A549 treated with dexamethasone at 1 μM for 4 hours (cell line): ENCODE data around the gene LRIT1. TPM values are rescaled to one million over a fixed set of nuclear protein-coding genes. Genes with fewer than 3 reads are reported as not detected.

ENCODE experiments used
- total RNA-seq: library from RNA; stranded (reverse); fragments of 200-300 nt; extraction: Qiagen RNA extraction; gene quantifications from 5 replicates; pipeline ENCODE4 v1.2.3, GENCODE V29; 2022

Gene LRIT1
- not detected in 5 replicates for total RNA-seq

DNA sequence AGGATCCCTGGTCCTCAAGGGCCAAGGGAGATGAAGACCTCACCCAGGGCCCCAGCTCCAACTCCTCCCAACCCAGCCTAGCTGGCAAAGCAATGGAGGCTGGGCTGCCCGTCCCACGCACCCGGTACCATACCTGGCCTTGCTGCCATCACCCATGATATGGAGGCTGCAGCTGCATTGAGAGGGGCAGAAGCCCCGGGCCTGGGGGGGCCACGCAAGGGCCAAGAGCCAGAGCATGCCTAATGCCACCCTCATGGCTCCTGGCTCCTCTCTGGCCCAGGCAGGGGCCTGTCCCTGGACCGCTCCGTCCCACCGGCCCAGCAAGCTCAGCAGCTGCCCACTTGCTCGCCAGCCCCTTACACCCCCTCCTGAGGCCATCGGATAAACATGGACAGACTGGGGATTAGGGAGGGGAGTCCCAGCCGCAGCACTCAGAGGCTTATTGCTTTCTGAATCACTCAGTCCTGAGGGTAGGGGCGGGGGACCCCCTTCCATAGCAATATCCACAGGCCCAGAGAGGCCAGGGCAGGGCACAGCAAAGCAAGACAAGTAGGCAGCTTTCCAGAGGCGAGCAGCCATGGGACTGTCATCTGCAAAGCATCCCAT is at the start of gene LRIT1:
LRIT1 (minus strand) TSS at position 362 of the 606 bp plus-strand sequence; CDS start at position 255, 107 bp downstream.

DNA sequence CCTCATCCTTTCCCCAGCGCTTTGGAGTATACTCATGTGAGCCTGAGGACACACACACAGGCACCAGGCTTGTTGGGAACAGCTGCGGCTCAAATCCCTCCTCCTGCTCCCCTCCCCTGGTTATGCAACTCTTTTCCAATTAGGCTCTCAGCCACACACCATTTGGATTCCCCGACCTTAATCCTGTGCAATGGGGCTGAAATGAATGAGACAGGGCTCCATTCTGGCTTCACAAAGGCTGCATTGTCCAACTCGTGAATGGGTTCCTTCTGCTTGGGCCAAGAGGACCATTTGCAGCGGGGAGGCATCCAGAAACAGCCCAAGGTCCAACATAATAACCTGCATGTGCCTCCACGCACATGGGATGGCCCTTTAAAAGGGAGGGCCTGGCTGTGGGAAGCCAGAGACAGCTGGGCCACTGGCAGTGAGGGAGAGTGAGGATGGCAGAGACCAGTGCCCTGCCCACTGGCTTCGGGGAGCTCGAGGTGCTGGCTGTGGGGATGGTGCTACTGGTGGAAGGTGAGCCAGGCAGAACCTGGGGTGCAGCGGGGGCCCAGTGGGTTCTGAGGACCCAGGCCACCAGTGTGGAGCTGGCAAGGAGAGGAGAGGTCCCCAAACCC is 3.4 kb upstream of the LRIT1 start, which contains the start of gene RGR:
RGR (plus strand) TSS at position 403 of the 620 bp plus-strand sequence; CDS start at position 441, 38 bp downstream.

GRCh38 chr10:84225427-84226173 is 15.7 kb downstream of the LRIT1 start, which contains the start of gene LRIT2:
Gene LRIT2, minus strand, starts transcription at chr10:84225544. Its CDS starts 24 bp downstream, at chr10:84225520.

GRCh38 chr10:84194424-84195043 is 46.8 kb downstream of the LRIT1 start, which contains the start of gene CDHR1:
Gene CDHR1, plus strand, starts transcription at chr10:84194537. Its CDS starts 224 bp downstream, at chr10:84194761.

Other genes starting within 250 kb of the LRIT1 start
- gene GHITM, start 102.0 kb downstream of the LRIT1 start, total RNA-seq: 189 to 206 TPM (median 196 TPM) in 5 replicates
- gene GPR15LG, start 67.7 kb downstream of the LRIT1 start, total RNA-seq: 0.21 TPM in 1 of 5 replicates, not detected in the others
- gene CDHR1, start 47.0 kb downstream of the LRIT1 start, total RNA-seq: 0.05 to 0.15 TPM (median 0.11 TPM) in 5 replicates
- gene LRIT2, start 16.0 kb downstream of the LRIT1 start, total RNA-seq: not detected in 5 replicates
- not detected in 5 replicates for gene RGR, start 3.5 kb upstream of the LRIT1 start, total RNA-seq
- gene CCSER2, start 87.0 kb upstream of the LRIT1 start, total RNA-seq: 9.1 to 15.3 TPM (median 13.8 TPM) in 5 replicates